Measurements from ENCODE around the gene CCDC92. TPM values are rescaled to one million over a fixed set of nuclear protein-coding genes. Genes with fewer than 3 reads are reported as not detected.

CCDC92 gene
- total and polyA plus RNA-seq, 2 of the 13 experiments (the other 11 are each of a cell fraction or from before 2014, with no cell fraction given), result 5.4 to 14.7 TPM

GRCh38 chr12:123942238-123942653, 30.4 kb downstream of the CCDC92 start:
- WGBS (ENCODE audit: low lambda C conversion rate), result 94% methylated on average over 10 of the region's 10 CpGs
- no peak for DNase-seq (ENCODE audit: low spot score)
- no peaks in the 10 kb centered on the region for H4K20me1 ChIP-seq (ENCODE audit: insufficient read depth, low read length)
- TF ChIP-seq ZNF850 (CRISPR knock-in tag; conservative IDR thresholded peaks at IDR 0.05) (no peak), STAG1 (CRISPR knock-in tag; IDR thresholded peaks at IDR 0.05) (no peak), ZNF614 (CRISPR knock-in tag; IDR thresholded peaks at IDR 0.05; ENCODE audit: borderline replicate concordance) (no peak), PITX1 (CRISPR knock-in tag; IDR thresholded peaks at IDR 0.05) (no peak), SP2 (CRISPR knock-in tag; IDR thresholded peaks at IDR 0.05) (no peak), SP4 (CRISPR knock-in tag; IDR thresholded peaks at IDR 0.05) (no peak), RXRB (CRISPR knock-in tag; IDR thresholded peaks at IDR 0.05; ENCODE audit: borderline replicate concordance) (no peak), ZNF790 (CRISPR knock-in tag; IDR thresholded peaks at IDR 0.05; ENCODE audit: borderline replicate concordance) (no peak), MEF2D (CRISPR knock-in tag; IDR thresholded peaks at IDR 0.05) (no peak), ZNF510 (CRISPR knock-in tag; IDR thresholded peaks at IDR 0.05; ENCODE audit: low read depth) (no peak), ATF7-NPFF (CRISPR knock-in tag; IDR thresholded peaks at IDR 0.05; ENCODE audit: low read depth) (no peak), ADNP (CRISPR knock-in tag; IDR thresholded peaks at IDR 0.05) (no peak), NR0B2 (CRISPR knock-in tag; IDR thresholded peaks at IDR 0.05) (no peak), EHMT2 (IDR thresholded peaks at IDR 0.05; ENCODE audit: borderline replicate concordance, low read depth, low read length) (no peak), MLX (CRISPR knock-in tag; IDR thresholded peaks at IDR 0.05) (no peak)
- TF ChIP-seq, protein P1, sequence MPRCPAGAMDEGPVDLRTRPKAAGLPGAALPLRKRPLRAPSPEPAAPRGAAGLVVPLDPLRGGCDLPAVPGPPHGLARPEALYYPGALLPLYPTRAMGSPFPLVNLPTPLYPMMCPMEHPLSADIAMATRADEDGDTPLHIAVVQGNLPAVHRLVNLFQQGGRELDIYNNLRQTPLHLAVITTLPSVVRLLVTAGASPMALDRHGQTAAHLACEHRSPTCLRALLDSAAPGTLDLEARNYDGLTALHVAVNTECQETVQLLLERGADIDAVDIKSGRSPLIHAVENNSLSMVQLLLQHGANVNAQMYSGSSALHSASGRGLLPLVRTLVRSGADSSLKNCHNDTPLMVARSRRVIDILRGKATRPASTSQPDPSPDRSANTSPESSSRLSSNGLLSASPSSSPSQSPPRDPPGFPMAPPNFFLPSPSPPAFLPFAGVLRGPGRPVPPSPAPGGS (CRISPR knock-in tag; IDR thresholded peaks at IDR 0.05), result no peak
- TF ChIP-seq, protein P2, sequence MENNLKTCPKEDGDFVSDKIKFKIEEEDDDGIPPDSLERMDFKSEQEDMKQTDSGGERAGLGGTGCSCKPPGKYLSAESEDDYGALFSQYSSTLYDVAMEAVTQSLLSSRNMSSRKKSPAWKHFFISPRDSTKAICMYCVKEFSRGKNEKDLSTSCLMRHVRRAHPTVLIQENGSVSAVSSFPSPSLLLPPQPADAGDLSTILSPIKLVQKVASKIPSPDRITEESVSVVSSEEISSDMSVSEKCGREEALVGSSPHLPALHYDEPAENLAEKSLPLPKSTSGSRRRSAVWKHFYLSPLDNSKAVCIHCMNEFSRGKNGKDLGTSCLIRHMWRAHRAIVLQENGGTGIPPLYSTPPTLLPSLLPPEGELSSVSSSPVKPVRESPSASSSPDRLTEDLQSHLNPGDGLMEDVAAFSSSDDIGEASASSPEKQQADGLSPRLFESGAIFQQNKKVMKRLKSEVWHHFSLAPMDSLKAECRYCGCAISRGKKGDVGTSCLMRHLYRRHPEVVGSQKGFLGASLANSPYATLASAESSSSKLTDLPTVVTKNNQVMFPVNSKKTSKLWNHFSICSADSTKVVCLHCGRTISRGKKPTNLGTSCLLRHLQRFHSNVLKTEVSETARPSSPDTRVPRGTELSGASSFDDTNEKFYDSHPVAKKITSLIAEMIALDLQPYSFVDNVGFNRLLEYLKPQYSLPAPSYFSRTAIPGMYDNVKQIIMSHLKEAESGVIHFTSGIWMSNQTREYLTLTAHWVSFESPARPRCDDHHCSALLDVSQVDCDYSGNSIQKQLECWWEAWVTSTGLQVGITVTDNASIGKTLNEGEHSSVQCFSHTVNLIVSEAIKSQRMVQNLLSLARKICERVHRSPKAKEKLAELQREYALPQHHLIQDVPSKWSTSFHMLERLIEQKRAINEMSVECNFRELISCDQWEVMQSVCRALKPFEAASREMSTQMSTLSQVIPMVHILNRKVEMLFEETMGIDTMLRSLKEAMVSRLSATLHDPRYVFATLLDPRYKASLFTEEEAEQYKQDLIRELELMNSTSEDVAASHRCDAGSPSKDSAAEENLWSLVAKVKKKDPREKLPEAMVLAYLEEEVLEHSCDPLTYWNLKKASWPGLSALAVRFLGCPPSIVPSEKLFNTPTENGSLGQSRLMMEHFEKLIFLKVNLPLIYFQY (CRISPR knock-in tag; IDR thresholded peaks at IDR 0.05; ENCODE audit: borderline replicate concordance), result no peak
- ATAC-seq, result no peak
- no peak overlapping the region for H3K4me3 ChIP-seq (replicated peaks in 1 of 3; ENCODE audit: insufficient read depth in 1 of 3, low read depth in 2 of 3, low read length in 3 of 3)
- H3K36me3 ChIP-seq (replicated peaks in 1 of 2; ENCODE audit: control insufficient read depth in 1 of 2, insufficient read depth in 2 of 2, low read length in 2 of 2), result no peaks in the 10 kb centered on the region; a peak in 1 of 5 replicates
- FAIRE-seq, result no peak
- intact Hi-C loops (cut with micrococcal nuclease; ENCODE audit: unreplicated experiment) (no loop called here), in situ Hi-C loops (cut with HindIII; ENCODE audit: extremely low pct_ligation_motif_present, low pct_unique_long_range_greater_than_20kb) (no loop called here)
- H2AFZ ChIP-seq (ENCODE audit: low read length), result no peak overlapping the region
- ChIA-PET POLR2A (no interaction called here), CTCF (ENCODE audit: low intra/inter-chr PET ratio, low total read pairs) (no interaction called here)
- no peaks in the 10 kb centered on the region for H3K27me3 ChIP-seq (ENCODE audit: control insufficient read depth in 1 of 2, insufficient read depth in 2 of 2, low read length in 2 of 2)
- no peak overlapping the region for H3K27ac ChIP-seq (ENCODE audit: extremely low read length, insufficient read depth, low read length)
- H3K4me1 ChIP-seq (ENCODE audit: insufficient read depth, low read length), result no peaks in the 10 kb centered on the region
- no TSS peak for BruUV-seq (replicated peaks)
- H3K79me2 ChIP-seq (ENCODE audit: insufficient read depth, low read length), result no peaks in the 10 kb centered on the region
- no peak overlapping the region for H3K4me2 ChIP-seq (ENCODE audit: low read depth, low read length)
- H3K9me3 ChIP-seq (ENCODE audit: low read length), result no peaks in the 10 kb centered on the region
- H3K9ac ChIP-seq (ENCODE audit: insufficient read depth, low read depth, low read length), result no peak overlapping the region

Data from HepG2 (cell line).